ENCODE data around the gene SMIM12. TPM values are rescaled to one million over a fixed set of nuclear protein-coding genes. Genes with fewer than 3 reads are reported as not detected.

SMIM12 gene
- total RNA-seq, 1 donor from 2014 or later, result 24.6 TPM

DNA sequence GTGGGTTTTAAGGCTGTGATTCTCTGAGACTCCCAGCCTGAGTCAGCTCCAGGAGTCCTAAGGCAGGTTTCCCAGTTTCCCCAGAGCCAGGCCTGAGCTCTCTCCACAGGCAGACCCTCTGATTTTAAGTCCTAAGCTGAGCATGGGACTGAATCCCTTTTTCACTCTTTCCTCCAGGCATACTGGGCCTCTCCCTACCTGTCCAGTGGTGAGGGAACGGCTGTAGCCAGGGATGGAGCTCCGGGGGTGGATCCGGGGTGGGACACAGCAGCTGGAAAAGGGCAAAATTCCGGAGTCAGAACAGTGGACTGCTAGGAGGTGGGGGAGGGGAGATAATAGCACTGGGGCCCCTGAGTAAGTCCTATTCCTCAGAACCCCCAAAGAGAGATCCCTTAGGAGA is 39.9 kb upstream of the SMIM12 start:
- Mint-ChIP-seq H3K9me3 (no peaks in the 10 kb centered on the region), H3K4me1 (peaks cover 9% of the 10 kb centered on the region), H3K27me3 (ENCODE audit: low read depth) (peaks cover 51% of the 10 kb centered on the region), H3K27ac (no peak overlapping the region), H3K4me3 (no peak overlapping the region), H3K36me3 (no peaks in the 10 kb centered on the region)
- no peak for TF ChIP-seq CTCF (IDR thresholded peaks at IDR 0.05; ENCODE audit: unreplicated experiment)
- DNase-seq (ENCODE audit: low spot score in 2 of 2, unreplicated experiment in 2 of 2), result no peak

DNA sequence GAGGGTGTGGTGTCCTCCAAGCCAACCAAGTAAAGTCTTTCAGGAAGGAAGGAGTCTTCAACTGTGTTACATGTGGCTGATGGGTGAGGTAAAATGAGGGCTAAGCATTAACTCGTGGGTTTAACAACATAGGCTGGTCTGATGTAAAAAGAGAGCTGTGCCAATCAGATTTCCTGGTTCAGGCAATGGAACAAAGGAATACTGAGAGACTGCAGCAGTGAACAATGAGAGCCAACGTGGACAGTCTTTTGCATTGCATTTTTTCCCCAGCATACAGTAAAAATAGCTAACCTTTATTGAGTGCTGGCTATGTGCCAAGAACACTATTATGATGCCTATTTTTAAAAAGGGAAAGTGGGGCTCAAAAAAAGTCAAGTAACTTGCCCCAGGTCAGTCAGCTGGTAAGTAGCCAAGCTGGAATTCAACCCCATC is 38.8 kb upstream of the SMIM12 start:
- H3K9me3 Mint-ChIP-seq, result peaks cover under 1% of the 10 kb centered on the region
- no peaks in the 10 kb centered on the region for H3K36me3 Mint-ChIP-seq
- peaks cover 49% of the 10 kb centered on the region for H3K27me3 Mint-ChIP-seq (ENCODE audit: low read depth)
- no peak for DNase-seq (ENCODE audit: low spot score in 2 of 2, unreplicated experiment in 2 of 2)
- TF ChIP-seq CTCF (IDR thresholded peaks at IDR 0.05; ENCODE audit: unreplicated experiment), result no peak
- no peak overlapping the region for H3K27ac Mint-ChIP-seq
- H3K4me1 Mint-ChIP-seq, result peaks cover 9% of the 10 kb centered on the region
- no peak overlapping the region for H3K4me3 Mint-ChIP-seq

DNA sequence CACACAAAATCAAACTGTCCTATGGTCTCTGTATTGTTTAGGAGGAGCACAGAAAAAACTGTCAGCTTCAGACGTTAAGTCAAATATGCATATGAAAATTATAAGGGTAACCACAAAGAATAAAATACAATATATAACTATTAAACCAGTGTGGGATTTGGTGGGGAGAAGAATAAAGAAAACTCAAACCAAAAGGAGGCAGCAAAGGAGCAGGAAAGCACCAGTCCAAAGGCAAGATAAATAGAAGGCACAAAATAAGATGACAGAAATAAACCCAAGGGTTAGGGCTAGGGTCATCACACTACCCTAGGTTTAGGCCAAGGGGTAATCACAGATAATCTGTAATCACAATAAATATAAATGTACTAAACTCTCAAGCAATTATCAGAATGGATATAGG is 37.1 kb upstream of the SMIM12 start:
- TF ChIP-seq CTCF (IDR thresholded peaks at IDR 0.05; ENCODE audit: unreplicated experiment), result no peak
- Mint-ChIP-seq H3K36me3 (no peaks in the 10 kb centered on the region), H3K4me1 (peaks cover 9% of the 10 kb centered on the region), H3K9me3 (peaks cover 14% of the 10 kb centered on the region), H3K4me3 (no peak overlapping the region), H3K27me3 (ENCODE audit: low read depth) (peaks cover 34% of the 10 kb centered on the region), H3K27ac (no peak overlapping the region)
- no peak for DNase-seq (ENCODE audit: low spot score in 2 of 2, unreplicated experiment in 2 of 2)

DNA sequence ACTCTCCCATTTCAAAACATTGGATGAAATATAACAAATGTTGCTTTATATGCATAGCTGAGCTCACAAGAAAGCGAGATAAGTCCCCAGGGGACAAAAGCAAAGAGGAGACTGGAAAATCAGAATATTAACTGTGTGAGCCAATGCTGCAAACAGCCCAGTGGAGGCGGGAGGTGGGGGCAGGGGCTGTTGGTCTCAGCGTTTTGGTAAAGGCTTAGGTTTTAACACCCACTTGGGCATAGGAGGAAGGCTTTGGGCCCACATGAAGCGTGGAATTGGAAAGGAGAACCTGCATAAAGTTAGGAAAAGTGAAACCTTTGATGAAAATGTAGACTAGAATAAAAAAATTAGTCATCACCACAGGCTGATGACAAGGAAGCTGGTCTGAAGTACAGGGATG is 30.2 kb upstream of the SMIM12 start:
- TF ChIP-seq CTCF (IDR thresholded peaks at IDR 0.05; ENCODE audit: unreplicated experiment), result no peak
- H3K27ac Mint-ChIP-seq, result no peak overlapping the region
- H3K4me1 Mint-ChIP-seq, result peaks cover 3% of the 10 kb centered on the region
- H3K36me3 Mint-ChIP-seq, result no peaks in the 10 kb centered on the region
- H3K9me3 Mint-ChIP-seq, result peaks cover 16% of the 10 kb centered on the region
- no peak for DNase-seq (ENCODE audit: low spot score in 2 of 2, unreplicated experiment in 2 of 2)
- H3K27me3 Mint-ChIP-seq (ENCODE audit: low read depth), result peaks cover 68% of the 10 kb centered on the region
- no peak overlapping the region for H3K4me3 Mint-ChIP-seq

DNA sequence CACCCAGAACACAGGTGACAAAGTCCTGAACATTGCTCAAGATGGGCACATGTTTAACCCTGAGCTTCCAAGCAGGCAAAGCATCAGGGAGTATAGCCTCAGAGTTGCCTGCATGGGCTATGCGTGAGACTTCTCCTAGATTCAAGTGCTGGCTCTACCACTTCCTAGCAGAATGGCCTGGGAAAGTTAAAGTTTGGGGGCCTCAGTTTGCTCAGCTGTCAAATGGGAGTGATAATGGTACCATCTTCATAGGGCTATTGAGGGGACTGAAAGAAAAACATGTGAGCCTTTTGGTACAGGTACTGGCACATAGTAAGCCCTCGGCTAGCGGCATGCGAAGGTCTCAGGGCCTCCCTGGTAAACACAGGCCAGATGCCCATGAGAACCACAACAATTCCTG is 28.0 kb upstream of the SMIM12 start:
- peaks cover 3% of the 10 kb centered on the region for H3K4me1 Mint-ChIP-seq
- peaks cover 85% of the 10 kb centered on the region for H3K27me3 Mint-ChIP-seq (ENCODE audit: low read depth)
- H3K9me3 Mint-ChIP-seq, result peaks cover 12% of the 10 kb centered on the region
- no peak for TF ChIP-seq CTCF (IDR thresholded peaks at IDR 0.05; ENCODE audit: unreplicated experiment)
- H3K27ac Mint-ChIP-seq, result no peak overlapping the region
- no peak for DNase-seq (ENCODE audit: low spot score in 2 of 2, unreplicated experiment in 2 of 2)
- H3K36me3 Mint-ChIP-seq, result no peaks in the 10 kb centered on the region
- H3K4me3 Mint-ChIP-seq, result no peak overlapping the region
